ENCODE results near the gene SNORC.

GRCh38 chr2:232846055-232846454, 24.0 kb upstream of the SNORC start:
- no peak for TF ChIP-seq CTCF (IDR thresholded peaks at IDR 0.05)
- no peak for TF ChIP-seq POLR2AphosphoS5 (IDR thresholded peaks at IDR 0.05)
- no peak for TF ChIP-seq POLR2A (IDR thresholded peaks at IDR 0.05)
- no peak for TF ChIP-seq EP300 (IDR thresholded peaks at IDR 0.05)
